Duodenal mucosa (tissue), 2 donors: ENCODE measurements around the gene OR52B6.
"Not testable (repeated sequence)": the region's sequence is repeated elsewhere in the genome, so short reads cannot be mapped to it uniquely, and the experiment has no call there.

Source experiments
- H3K27ac ChIP-seq: one replicate; pipeline ENCODE4 v1.7.0; 2013; ENCODE audit warnings: low read depth, low read length
- H3K27me3 ChIP-seq, 2 donors: one replicate each; pipeline ENCODE4 v1.7.0; 2013; ENCODE audit warnings: low read length in 2 of 2, control low read depth in 1 of 2; ENCODE audit not compliant: insufficient read depth in 2 of 2, control insufficient read depth in 1 of 2
- H3K36me3 ChIP-seq, 2 donors: one replicate each; pipeline ENCODE4 v1.7.0; 2013; ENCODE audit warnings: low read length in 2 of 2, control low read depth in 1 of 2; ENCODE audit not compliant: insufficient read depth in 2 of 2, control insufficient read depth in 1 of 2
- H3K4me1 ChIP-seq, 2 donors: one replicate each; pipeline ENCODE4 v1.7.0; 2013; ENCODE audit warnings: low read length in 2 of 2, control low read depth in 1 of 2; ENCODE audit not compliant: insufficient read depth in 2 of 2, control insufficient read depth in 1 of 2
- H3K4me3 ChIP-seq, 2 donors: one replicate each; pipeline ENCODE4 v1.7.0; 2013; ENCODE audit warnings: low read length in 2 of 2, low read depth in 1 of 2
- H3K9ac ChIP-seq, 2 donors: one replicate each; pipeline ENCODE4 v1.7.0; 2013; ENCODE audit warnings: low read length in 2 of 2, low read depth in 1 of 2
- H3K9me3 ChIP-seq, 2 donors: one replicate each; pipeline ENCODE4 v1.7.0; 2013; ENCODE audit warnings: low read length in 2 of 2, control low read depth in 1 of 2; ENCODE audit not compliant: control insufficient read depth in 1 of 2

The OR52B6 gene

DNA sequence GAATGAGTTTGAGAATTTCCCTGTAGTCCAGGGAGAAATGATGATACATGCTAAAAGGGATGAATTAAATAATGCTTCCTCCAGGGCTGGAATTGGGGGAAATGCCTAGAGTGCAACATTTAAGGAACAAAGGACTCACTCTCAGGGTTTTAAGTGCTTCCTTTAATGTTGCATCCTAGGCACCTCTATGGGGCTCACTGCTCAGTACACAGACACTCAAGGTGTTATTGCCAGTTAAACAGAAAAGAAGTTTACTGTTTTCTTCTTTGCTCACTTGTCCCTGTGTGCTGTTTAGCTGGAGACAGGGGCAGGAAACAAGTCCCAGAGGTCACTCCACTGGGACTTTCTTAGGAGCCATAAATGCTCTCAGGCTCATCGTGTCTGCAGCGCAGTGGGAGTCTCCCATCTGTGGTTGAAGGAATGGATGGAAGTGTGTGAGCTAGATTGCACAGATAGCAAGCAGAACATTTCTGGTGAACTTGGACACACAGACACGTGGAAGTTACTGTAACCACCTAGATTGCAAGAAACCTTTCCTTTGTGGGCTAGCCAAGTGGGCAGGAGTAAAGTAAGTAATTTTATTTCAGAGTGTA is 24.0 kb upstream of the OR52B6 start:
- Histone ChIP-seq H3K4me3 (no peak overlapping the region), H3K9ac (no peak overlapping the region), H3K4me1 (no peaks in the 10 kb centered on the region), H3K27me3 (no peaks in the 10 kb centered on the region), H3K9me3 (no peaks in the 10 kb centered on the region), H3K36me3 (no peaks in the 10 kb centered on the region), H3K27ac (no peak overlapping the region)

DNA sequence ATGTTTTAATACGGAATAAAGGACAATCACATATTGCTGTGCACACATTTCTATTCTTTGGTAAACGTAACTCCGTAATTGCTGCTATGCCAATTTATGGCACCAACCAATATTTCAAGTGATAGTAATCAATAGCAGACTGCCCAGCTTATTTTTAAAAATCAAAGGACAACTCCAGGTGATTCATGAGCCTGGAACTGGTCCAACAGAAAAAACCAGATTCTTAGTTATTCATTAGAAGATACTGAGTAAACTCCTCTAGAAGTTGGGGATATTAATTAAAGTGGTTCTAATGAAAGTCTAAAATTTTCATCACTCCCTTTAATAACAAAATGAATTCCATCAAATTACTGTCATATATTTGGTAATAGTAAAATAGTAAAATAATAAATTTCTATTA is 22.9 kb upstream of the OR52B6 start:
- H3K4me1 ChIP-seq = no peaks in the 10 kb centered on the region
- H3K27ac ChIP-seq = no peak overlapping the region
- no peaks in the 10 kb centered on the region for H3K36me3 ChIP-seq
- H3K9ac ChIP-seq = no peak overlapping the region
- H3K4me3 ChIP-seq = no peak overlapping the region
- H3K27me3 ChIP-seq = no peaks in the 10 kb centered on the region
- no peaks in the 10 kb centered on the region for H3K9me3 ChIP-seq

DNA sequence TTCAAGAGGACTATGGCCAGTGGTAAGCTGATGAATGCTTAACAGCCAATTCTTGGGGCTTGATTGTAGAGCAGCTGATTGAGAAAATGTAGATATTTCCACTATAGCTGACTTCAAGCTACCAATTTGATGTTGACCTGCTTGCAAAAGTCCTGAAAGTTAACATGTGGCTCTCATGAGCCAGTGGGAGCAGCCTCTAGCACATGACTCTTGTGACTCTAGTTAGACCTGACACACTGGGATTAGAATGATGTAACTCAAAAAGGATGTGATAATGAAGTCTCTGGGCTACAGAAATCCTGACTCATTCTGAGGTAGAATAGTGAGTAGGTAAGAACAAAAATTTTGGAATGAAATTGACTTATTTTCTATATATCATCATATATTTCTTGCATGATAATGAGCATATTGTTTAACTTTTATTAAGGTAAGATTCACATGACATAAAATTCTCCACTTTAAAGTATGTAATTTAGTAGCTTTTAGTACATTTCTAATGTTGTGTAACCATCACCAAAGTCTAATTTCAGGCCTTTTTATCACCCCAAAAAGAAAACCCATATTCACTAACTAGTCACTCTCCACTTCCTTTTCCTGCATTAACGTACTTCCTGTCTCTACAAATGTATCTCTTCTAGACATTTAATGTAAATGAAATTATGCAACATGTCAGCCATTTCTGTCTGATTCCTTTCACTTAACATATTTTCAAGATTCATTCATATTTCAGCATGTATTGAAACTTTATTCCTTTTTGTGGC is 16.2 kb upstream of the OR52B6 start:
- Histone ChIP-seq H3K27me3 (no peaks in the 10 kb centered on the region), H3K27ac (no peak overlapping the region), H3K9ac (no peak overlapping the region), H3K4me3 (no peak overlapping the region), H3K9me3 (no peaks in the 10 kb centered on the region), H3K4me1 (no peaks in the 10 kb centered on the region), H3K36me3 (no peaks in the 10 kb centered on the region)

DNA sequence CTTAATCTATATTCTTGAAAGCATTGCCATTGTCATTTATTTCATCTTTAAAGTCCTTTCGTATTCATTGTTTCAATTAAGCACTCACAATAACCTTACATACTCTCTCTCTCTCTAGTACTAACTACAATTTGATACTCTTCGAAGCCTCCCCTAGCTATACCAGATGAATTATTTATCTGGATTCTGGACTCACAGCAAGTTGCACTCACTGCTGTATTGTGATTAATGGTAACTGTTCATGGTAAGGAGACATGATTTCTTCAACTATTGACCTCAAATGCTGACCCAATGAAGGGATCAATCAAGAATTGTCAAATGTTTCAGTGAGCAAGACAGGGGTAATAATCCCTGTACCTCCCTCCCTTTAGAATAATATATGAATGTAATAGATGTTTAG is 6.0 kb upstream of the OR52B6 start:
- H3K9ac ChIP-seq = no peak overlapping the region
- no peaks in the 10 kb centered on the region for H3K9me3 ChIP-seq
- no peaks in the 10 kb centered on the region for H3K27me3 ChIP-seq
- no peaks in the 10 kb centered on the region for H3K36me3 ChIP-seq
- no peak overlapping the region for H3K4me3 ChIP-seq
- no peak overlapping the region for H3K27ac ChIP-seq
- H3K4me1 ChIP-seq = no peaks in the 10 kb centered on the region

DNA sequence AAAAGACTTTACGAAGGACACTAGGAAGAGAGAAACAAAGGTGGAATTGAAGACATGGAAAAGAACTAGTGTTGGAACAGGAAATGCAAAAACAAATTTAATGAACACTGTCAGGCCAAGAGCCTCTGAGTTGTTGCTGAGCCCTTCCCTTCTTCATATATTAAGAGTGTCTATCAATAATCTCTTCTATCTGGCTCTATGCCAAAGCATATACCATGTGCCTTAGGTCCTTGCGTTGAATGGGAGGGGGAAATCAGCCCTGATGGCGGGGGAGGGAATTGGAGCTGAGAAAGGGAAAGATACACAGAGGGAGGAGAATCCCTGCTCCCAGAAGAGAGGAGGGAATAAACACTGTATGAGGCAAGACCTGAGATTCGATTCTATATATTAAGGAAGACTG is 5.5 kb upstream of the OR52B6 start:
- Histone ChIP-seq H3K9ac (no peak overlapping the region), H3K4me1 (no peaks in the 10 kb centered on the region), H3K4me3 (no peak overlapping the region)

DNA sequence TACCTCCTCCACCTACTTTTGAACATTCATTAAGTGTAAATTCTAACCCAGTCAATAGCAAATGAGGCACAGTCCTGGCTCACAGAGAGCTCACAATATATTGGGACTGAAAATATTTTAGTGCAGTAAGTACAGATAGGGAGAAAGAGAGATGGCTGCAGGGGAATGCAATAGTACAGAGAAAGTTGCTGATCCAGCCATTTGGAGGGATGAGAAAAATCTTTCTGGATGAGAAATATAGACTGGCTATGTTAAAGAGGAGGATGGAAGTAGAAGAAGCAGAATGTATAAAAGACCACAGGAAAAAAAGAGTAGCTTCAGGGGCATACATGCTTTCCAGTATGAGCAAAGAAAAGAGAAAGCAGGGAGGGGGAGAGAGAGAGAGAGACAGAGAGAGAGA is 3.6 kb upstream of the OR52B6 start:
- no peaks in the 10 kb centered on the region for H3K27me3 ChIP-seq
- no peak overlapping the region for H3K9ac ChIP-seq

More for the DNA sequence above, 5.5 kb upstream of the OR52B6 start:
- Histone ChIP-seq H3K9me3 (no peaks in the 10 kb centered on the region), H3K27me3 (no peaks in the 10 kb centered on the region), H3K27ac (no peak overlapping the region), H3K36me3 (no peaks in the 10 kb centered on the region)

DNA sequence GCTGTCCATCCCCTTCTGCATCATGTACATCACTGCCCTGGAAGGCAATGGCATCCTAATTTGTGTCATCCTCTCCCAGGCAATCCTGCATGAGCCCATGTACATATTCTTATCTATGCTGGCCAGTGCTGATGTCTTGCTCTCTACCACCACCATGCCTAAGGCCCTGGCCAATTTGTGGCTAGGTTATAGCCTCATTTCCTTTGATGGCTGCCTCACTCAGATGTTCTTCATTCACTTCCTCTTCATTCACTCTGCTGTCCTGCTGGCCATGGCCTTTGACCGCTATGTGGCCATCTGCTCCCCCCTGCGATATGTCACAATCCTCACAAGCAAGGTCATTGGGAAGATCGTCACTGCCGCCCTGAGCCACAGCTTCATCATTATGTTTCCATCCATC is 337 bp downstream of the OR52B6 start:
- Histone ChIP-seq H3K4me3 (no peak overlapping the region), H3K27me3 (no peaks in the 10 kb centered on the region), H3K4me1 (no peaks in the 10 kb centered on the region), H3K27ac (no peak overlapping the region), H3K36me3 (no peaks in the 10 kb centered on the region), H3K9me3 (no peaks in the 10 kb centered on the region), H3K9ac (no peak overlapping the region)

More for the DNA sequence above, 3.6 kb upstream of the OR52B6 start:
- H3K9me3 ChIP-seq = no peaks in the 10 kb centered on the region
- H3K4me3 ChIP-seq = no peak overlapping the region
- H3K27ac ChIP-seq = no peak overlapping the region
- H3K4me1 ChIP-seq = no peaks in the 10 kb centered on the region
- H3K36me3 ChIP-seq = no peaks in the 10 kb centered on the region

DNA sequence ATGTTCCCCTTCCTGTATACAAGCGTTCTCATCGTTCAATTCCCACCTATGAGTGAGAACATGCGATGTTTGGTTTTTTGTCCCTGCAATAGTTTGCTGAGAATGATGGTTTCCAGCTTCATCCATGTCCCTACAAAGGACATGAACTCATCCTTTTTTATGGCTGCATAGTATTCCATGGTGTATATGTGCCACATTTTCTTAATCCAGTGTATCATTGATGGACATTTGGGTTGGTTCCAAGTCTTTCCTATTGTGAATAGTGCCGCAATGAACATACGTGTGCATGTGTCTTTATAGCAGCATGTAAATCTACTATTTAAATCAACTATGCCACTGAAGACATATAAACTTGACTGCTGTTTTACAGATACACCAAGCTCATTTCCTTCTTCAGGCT is 3.8 kb downstream of the OR52B6 start:
- not testable (repeated sequence) for H3K36me3 ChIP-seq, H3K9me3 ChIP-seq, H3K4me3 ChIP-seq, H3K27me3 ChIP-seq, H3K4me1 ChIP-seq, H3K9ac ChIP-seq, H3K27ac ChIP-seq

DNA sequence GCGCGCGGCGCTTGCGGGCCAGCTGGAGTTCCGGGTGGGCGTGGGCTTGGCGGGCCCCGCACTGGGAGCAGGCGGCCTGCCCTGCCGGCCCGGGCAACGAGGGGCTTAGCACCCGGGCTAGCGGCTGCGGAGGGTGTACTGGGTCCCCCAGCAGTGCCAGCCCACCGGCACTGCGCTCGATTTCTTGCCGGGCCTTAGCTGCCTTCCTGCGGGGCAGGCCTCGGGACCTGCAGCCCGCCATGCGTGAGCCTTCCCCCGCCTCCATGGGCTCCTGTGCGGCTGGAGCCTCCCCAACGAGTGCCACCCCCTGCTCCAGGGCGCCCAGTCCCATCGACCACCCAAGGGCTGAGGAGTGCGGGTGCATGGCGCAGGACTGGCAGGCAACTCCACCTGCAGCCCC is 9.2 kb downstream of the OR52B6 start:
- H3K27me3 ChIP-seq, H3K27ac ChIP-seq, H3K36me3 ChIP-seq: not testable (repeated sequence)

DNA sequence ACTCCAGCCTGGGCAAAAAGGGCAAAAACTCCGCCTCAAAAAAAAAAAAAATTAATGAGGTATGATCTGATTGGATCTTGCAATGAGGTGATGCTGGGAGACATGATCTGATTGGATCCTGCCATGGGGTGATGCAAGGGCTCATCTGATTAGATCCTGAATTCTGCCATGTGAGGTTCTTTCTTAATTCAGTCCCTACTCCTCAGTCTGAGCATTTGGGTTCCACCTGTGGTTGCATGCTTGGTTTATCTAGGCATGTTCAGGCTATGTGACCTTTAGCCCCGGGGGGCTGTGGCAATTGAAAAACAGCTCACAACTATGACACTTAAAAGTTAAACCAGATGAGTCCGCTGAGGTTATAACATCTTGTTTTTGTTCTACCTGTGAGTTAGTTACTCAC is 10.9 kb downstream of the OR52B6 start:
- no peak overlapping the region for H3K9ac ChIP-seq
- H3K27me3 ChIP-seq = no peaks in the 10 kb centered on the region
- H3K9me3 ChIP-seq = no peaks in the 10 kb centered on the region
- no peak overlapping the region for H3K4me3 ChIP-seq
- H3K36me3 ChIP-seq = no peaks in the 10 kb centered on the region
- no peaks in the 10 kb centered on the region for H3K4me1 ChIP-seq
- H3K27ac ChIP-seq = no peak overlapping the region

More for the DNA sequence above, 9.2 kb downstream of the OR52B6 start:
- not testable (repeated sequence) for H3K9ac ChIP-seq, H3K4me1 ChIP-seq, H3K9me3 ChIP-seq, H3K4me3 ChIP-seq
